Activated CD4-positive, CD25-positive, alpha-beta regulatory T cell treated with anti-CD3 and anti-CD28 coated beads, Interleukin-2, amount 50 U/mL, for 72 hours (primary cell): ENCODE measurements around the gene ZFYVE28.

Source experiments
- DNase-seq: peaks from one replicate; pipeline ENCODE4 v3.0.0; 2021

Gene ZFYVE28

DNA sequence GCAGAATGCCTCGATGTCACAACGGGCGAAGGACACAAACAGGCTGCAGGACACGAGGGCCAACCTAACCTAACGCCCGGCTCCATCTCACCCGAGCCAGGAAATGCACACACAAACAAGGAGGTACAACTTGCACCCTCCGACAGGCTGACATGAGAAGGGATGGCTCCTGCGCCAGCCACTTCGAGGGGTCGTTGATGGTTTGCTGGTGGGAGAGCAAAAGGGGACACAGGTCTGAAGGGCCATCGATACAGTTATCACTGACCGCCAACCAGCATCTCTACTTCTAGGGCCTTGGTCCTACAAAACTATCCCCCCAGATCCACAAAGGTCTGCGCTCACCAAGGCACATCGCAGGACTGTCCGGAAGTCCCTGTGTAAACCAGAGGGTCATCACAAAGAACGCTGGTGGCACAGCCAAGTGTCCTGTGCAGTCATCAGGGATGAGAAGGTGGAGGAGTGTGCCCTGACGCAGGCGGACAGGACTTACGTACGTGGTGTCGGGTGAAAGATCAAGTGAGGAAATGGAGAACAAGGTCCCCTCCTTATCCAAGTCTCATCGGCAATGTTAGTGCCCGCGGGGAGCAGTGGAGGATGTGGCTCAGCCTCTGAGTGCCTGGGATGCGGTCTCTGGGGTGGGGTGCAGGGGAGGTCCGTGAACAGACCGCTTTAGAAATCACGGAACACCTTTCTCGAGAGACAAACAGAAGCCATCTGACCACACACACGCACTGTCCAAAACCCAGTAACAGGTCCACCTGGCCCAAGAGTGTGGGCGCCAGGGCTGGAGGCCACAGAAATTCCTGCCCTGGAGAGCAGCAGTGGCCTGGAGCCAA lies 163.6 kb downstream of the ZFYVE28 start:
- DNase-seq = peak; percentile 16

DNA sequence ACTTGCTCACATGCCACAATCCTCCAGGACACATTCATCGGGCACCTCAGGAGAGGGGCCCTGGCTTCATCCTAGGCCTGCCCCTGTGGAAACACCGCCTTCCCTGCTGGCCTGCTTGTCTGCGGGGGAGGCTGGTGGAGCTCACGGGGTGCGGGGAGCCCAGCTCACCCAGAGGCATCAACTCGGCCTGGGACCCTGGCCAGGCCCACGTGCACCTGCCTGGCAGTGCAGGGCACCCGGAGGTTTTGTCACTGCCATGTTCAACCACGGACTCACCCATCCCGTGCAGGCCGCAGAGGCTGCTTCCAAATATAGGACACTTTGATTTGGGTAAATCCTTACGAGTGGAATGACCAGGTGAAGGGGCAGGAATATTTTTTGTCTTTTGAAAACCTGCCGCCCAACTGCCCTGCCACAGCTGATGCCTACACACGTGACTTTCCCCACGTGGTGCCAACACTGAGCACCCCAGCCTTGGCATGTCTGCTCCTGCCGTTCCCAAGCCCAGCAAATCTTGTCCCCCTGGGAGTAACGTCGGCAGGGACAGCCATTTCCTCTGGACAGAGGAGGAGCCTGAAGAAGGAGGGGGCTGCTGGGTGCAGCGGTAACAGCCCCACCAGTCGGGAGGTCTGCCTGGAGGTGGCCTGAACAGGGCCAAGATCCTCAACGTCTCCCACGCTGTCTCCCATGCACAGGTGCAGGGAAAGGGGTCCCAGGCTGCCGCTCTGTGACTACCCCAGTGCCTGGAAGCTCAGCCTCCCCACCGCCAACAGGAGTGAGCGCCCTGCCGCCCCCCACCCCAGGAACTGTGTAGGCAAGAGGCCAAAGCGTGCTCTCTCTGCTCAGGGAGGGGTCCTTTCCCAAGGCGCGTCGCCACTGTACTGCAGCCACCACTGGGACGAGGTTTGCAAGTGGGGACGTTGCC lies 165.0 kb downstream of the ZFYVE28 start:
- peak; percentile 19 for DNase-seq

- DNase-seq = no peak
These were observed 165.8 kb downstream of the ZFYVE28 start for GRCh38 chr4:2252530-2253091.

- peak; percentile 21 for DNase-seq
These were observed 166.5 kb downstream of the ZFYVE28 start for GRCh38 chr4:2251795-2252529.

DNA sequence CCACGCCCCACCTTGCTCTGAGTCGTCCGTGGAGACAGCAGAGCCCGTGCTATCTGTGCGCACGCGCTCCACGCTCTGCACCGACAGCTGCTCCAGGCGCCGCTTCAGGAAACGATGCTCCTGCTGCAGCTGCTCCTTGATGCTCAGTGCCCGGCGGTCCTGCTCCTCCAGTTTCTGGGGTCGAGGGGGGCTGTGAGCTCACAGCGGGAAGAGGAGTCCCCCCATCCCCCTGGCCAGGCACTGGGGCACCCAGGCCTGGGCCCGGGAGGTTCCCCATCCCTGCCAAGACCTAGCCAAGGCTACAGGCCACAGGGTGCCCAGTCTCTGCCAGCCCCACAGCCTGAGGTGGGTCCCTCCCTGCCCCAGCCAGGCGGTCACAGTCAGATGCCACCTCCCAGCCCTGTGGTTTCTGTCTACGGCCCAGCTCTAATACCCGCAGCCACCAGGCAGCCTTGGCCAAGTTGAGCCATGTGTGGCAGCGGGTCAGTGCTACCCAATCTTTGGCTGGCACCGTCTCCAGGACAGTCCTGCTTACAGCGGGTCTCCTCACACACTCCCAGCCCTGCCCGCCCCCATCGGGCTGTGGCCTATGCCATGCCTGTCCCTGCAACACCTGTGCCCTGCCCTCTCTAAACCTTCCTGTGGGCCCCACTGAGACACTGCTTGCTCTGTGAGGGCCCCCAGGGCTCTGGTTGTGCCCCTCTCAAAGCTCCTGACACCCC lies 167.2 kb downstream of the ZFYVE28 start:
- no peak for DNase-seq

DNA sequence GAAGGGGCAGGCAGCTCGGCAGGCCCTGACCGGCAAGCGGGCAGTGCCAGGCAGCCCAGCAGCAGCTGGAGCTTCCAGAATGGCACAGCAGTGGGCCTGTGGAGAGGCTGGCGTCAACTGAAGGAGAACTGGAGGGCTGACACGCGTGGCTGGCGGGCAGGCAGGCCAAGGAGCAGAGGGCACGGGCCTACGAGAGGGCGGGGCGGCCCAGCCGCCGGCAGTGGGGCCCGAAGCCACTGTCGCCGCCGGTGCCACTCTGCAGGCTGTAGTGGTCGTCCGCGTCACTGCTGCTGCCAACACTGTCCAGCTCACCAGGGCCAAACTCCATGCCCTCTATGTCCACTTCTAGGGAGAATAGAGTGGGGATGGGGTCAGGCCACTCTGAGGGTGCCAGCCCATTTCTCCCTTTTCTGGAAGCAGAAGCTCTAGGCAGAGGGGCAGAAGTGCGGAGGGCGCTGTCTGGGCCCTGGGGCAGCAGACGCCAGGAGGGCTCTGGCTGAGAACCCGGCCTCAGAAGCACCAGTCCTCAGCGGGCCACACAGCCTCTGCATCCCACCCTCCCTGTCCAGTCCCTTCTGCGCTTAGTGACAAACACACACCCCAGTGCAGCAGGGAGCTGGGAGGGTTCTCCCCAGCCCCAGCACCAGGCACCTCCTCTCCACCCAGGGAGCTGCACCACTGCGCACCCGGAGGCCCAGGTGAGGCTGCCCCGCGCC lies 167.9 kb downstream of the ZFYVE28 start:
- DNase-seq = no peak

DNA sequence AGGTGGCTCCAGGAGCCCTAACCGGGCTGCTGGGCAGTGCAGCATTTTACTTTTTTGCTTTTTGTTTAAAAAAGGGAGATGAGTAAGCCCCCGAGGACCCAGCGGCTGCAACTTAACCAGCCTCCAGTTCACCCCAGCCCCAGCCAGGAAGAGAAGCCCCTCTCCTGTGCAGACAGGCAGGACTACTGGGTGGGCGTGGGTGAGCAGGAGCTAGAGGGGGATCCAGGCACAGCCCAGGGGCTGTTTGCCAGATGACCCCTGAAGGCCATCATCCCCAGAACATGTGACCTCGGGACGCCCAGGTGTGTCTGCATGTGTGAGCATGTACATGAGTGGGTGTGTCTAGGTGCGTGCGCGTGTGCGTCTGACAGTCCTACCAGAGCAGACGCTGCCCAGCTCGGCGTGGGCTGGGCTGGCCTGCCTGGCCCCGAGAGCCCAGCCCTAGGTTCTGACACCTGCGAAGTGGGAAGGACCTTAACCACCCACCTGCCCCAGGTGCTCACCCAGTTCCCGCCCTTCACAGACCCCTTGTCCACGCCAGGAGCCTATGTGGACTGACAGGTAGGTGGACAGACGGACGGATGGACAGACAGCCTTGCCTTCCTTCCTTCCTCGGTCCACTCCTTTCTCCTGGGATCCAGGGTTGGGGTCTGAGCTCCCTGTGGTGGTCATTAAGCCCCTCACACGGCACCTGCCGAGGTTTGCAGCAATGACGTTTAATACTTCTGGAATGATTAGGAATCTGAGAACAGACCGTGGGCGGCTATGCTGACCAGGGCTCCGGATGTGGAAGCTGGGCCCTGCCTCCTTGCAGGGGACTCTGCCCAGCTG lies 168.7 kb downstream of the ZFYVE28 start:
- no peak for DNase-seq

DNA sequence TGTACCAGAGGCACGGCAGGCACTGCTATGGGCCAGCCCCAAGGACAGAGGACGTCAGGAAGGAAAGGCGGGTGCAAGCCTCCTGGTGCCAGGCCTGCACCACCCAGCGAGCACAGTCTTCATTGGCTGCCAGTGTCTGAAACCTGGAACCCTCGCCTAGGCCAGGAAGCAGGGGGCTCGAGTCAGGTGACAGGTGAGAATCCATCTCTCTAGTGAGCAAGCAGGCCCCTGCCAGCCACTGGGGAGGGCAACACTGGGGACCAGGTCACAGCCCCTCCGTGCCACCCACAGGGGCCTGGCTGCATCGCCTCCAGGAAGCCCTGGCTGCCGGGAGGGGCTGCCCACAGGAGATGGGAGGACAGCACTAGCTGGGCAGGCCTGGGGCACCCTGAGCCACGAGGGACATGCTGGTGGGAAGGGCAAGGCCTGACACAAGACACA lies 169.6 kb downstream of the ZFYVE28 start:
- DNase-seq = no peak

- no peak for DNase-seq
These were observed 170.2 kb downstream of the ZFYVE28 start for GRCh38 chr4:2248044-2248780.

DNA sequence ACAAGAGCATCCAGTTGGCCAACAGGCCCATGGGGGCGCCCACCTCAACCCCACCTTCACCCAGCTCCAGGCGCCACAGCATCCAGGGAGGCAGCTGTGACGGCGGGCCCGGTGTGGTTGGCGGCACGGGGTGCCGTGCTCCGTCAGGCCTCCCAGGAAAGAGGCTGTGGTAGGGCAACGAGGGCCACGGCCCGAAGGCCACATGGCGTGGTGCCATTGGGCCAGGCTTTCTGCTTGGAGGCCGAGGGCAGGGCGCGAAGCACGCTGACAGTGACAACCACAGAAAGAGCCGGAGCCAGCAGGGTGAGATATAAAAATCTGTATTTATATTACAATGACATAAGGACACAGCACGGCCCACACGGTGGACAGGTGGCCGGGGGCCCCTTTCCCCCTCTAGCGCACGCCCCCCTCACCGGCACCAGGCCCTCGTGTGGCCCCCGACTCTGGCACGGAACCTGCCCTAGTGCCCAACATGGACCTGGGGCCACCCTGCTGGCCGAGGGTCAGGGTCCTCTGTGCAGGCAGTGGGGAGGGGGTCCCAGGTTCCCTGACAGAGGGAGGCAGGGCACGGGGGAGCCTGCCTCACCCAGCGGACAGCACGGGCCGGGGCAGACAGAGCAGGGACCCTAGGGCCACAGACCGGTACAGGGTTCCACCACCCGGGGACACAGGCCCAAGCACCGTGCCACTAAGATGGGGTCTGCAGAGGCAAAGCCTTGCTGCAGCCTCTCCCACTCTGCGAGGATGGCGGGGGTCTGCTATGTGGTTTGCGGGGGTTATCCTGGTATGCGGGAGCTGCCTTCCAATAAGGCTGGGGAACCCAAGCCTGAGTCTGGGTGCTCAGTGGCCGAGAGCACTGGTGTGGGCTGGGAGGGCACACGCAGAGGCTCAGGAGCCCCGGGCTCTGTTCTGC lies 171.1 kb downstream of the ZFYVE28 start:
- DNase-seq = no peak

- DNase-seq = no peak
These were observed 171.9 kb downstream of the ZFYVE28 start for GRCh38 chr4:2246384-2247127.

GRCh38 chr4:2245787-2246275 lies 172.6 kb downstream of the ZFYVE28 start:
- DNase-seq = no peak

DNA sequence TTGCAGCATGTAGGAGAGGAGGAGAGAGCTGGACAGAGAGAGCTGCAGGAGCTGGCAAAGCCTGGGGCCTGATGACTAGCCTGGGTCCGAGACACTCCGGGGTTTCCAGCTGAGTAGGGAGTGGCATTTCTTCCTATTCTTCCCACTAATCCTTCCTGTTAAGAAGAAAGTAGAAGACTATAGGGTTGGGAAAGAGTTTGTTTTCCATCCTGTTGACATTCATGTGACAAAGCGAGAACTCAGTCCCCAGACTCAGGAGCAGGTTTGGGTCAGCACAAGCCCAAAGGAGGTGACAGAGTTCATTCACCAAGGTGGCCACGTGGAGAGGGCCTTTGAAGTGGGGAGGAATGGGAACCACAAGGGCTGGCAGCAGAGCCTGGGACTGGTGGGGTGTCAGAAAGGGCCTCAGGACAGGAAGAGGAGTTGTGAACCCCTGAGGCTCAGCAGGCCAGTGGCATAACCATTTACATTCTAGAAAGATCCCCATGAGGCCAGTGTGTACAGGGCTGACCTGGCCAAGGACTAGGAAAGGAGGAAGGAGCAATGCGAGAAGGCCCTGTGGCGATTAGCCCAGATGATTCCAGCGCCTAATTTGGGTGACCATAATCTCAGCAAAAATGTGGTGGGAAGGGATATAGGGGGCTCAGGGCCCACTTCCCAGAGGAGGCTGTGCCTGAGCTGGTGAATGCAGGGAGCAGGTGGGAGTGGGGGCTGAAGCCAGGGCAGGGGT lies 173.2 kb downstream of the ZFYVE28 start:
- DNase-seq = no peak

- DNase-seq = no peak
These were observed 174.6 kb downstream of the ZFYVE28 start for GRCh38 chr4:2243681-2244380.

GRCh38 chr4:2241410-2242353 lies 176.8 kb downstream of the ZFYVE28 start, which contains the start of the genes HAUS3 and POLN:
TSS of gene HAUS3 (minus strand) at chr4:2242121. CDS start at chr4:2240946, 1,175 bp downstream.
TSS of gene POLN (minus strand) at chr4:2242121. CDS start at chr4:2229231, 12,890 bp downstream.
- DNase-seq = peak; percentile 99
